ENCODE measurements around the gene COL15A1. TPM values are rescaled to one million over a fixed set of nuclear protein-coding genes. Genes with fewer than 3 reads are reported as not detected.

The COL15A1 gene
- total RNA-seq, 2 donors from 2014 or later: 6.0 to 16.0 TPM

GRCh38 chr9:98977813-98978212, 34.1 kb downstream of the COL15A1 start:
- no peaks in the 10 kb centered on the region for H3K36me3 ChIP-seq

DNA sequence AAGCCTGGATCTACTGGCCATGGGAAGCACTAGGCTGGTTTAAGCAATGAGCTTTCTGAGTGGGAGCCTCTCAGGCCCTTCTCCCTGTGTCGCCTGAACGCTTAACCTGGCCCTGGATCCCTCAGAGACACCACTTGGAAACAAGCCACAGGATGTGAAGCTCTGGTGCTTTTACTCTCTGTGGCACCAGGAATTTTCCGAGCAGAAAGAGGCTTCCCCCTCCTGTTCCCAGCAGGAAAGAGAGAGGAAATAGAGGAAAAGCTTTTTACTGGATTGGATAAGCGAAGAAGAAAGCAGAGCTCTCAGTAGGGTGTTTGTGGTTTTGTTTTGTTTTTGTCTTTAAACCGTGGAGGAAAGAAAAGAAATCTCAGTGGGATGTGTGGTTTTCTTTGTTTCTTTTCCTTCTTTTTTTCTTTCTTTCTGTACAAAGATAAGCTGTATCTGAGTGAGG, 34.5 kb downstream of the COL15A1 start:
- Histone ChIP-seq H3K27ac (no peak overlapping the region), H3K9ac (ENCODE audit: low read depth in 2 of 2, low read length in 2 of 2) (no peak overlapping the region), H3K36me3 (no peaks in the 10 kb centered on the region), H3K4me3 (no peak overlapping the region), H3K4me1 (peaks cover 3% of the 10 kb centered on the region), H3K9me3 (no peaks in the 10 kb centered on the region), H3K27me3 (no peaks in the 10 kb centered on the region)
- TF ChIP-seq CTCF (IDR thresholded peaks at IDR 0.05): no peak
- intact Hi-C loops (cut with DNase I): no loop called here
- DNase-seq: no peak

More at GRCh38 chr9:98977813-98978212, 34.1 kb downstream of the COL15A1 start:
- H3K27ac ChIP-seq: no peak overlapping the region
- peaks cover 3% of the 10 kb centered on the region for H3K4me1 ChIP-seq
- TF ChIP-seq CTCF (IDR thresholded peaks at IDR 0.05): no peak
- no peaks in the 10 kb centered on the region for H3K27me3 ChIP-seq
- DNase-seq: no peak
- no peak overlapping the region for H3K4me3 ChIP-seq
- H3K9me3 ChIP-seq: no peaks in the 10 kb centered on the region
- H3K9ac ChIP-seq (ENCODE audit: low read depth in 2 of 2, low read length in 2 of 2): no peak overlapping the region
- intact Hi-C loops (cut with DNase I): no loop called here

GRCh38 chr9:98980291-98980690, 36.6 kb downstream of the COL15A1 start:
- no peak for DNase-seq
- intact Hi-C loops (cut with DNase I): no loop called here
- TF ChIP-seq CTCF (IDR thresholded peaks at IDR 0.05): no peak
- Histone ChIP-seq H3K4me3 (no peak overlapping the region), H3K36me3 (no peaks in the 10 kb centered on the region), H3K4me1 (no peaks in the 10 kb centered on the region), H3K27me3 (no peaks in the 10 kb centered on the region), H3K9ac (ENCODE audit: low read depth in 2 of 2, low read length in 2 of 2) (no peak overlapping the region), H3K27ac (no peak overlapping the region), H3K9me3 (no peaks in the 10 kb centered on the region)

DNA sequence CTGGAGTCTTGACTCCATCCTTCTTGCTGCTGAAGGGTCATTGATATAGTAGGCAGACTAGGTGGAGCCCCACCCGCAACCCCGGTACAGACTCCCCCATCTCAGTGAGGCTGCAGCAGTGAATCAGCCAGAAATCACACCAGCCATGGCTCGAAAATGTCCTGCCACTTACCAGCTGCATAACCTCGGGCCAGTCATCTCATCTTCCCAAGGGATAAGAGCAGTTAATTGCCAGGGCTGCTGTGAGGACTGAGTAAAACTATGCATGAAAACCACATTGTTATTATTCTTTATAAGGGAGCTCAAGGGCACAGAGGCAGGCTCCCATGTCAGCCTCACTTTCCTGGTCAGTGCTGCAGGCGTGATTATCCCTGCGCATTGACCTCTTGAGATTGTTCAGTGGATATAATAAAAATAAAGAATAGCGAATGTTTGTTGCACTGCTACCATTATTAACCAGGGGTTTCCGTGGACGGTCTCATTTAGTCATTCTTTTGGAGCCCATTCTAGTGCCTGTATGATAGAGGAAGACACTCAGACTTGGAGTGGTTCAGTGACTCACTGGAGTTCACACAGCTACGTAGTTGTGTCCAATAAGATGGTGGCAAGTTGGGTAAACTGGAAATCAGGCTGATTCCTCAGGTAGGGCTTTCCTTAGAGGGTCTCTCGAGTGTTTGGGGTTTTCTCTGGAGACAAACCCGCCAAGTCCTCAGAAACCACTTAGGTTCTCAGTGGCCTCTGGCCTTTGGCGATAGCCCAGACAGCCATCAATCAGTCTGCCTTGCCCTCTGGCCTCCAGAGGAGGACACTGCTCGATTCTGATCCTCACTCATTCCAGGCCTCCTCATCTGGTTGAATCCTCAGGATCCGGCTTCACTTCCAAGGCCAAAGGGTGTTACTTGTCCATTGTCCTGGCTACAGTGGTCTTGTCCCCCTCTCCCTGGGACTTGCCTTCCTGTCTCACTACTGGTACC, 39.9 kb downstream of the COL15A1 start:
- H3K4me3 ChIP-seq: no peak overlapping the region
- intact Hi-C loops (cut with DNase I): no loop called here
- H3K9ac ChIP-seq (ENCODE audit: low read depth in 2 of 2, low read length in 2 of 2): no peak overlapping the region
- no peaks in the 10 kb centered on the region for H3K4me1 ChIP-seq
- H3K36me3 ChIP-seq: no peaks in the 10 kb centered on the region
- DNase-seq: no peak
- no peak for TF ChIP-seq CTCF (IDR thresholded peaks at IDR 0.05)
- no peak overlapping the region for H3K27ac ChIP-seq
- H3K9me3 ChIP-seq: no peaks in the 10 kb centered on the region
- H3K27me3 ChIP-seq: no peaks in the 10 kb centered on the region

DNA sequence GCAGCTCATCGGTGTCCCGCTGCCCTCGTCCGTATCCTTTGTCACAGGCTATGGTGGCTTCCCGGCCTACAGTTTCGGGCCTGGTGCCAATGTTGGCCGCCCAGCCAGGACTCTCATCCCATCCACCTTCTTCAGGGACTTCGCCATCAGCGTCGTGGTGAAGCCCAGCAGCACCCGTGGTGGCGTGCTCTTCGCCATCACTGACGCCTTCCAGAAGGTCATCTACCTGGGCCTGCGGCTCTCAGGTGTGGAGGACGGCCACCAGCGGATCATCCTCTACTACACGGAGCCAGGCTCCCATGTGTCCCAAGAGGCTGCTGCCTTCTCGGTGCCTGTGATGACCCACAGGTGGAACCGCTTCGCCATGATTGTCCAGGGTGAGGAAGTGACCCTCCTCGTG, 41.9 kb downstream of the COL15A1 start:
- intact Hi-C loops (cut with DNase I): no loop called here
- no peak for DNase-seq
- H3K36me3 ChIP-seq: no peaks in the 10 kb centered on the region
- no peaks in the 10 kb centered on the region for H3K9me3 ChIP-seq
- no peaks in the 10 kb centered on the region for H3K27me3 ChIP-seq
- H3K4me1 ChIP-seq: no peaks in the 10 kb centered on the region
- no peak overlapping the region for H3K27ac ChIP-seq
- H3K4me3 ChIP-seq: no peak overlapping the region
- no peak for TF ChIP-seq CTCF (IDR thresholded peaks at IDR 0.05)
- H3K9ac ChIP-seq (ENCODE audit: low read depth in 2 of 2, low read length in 2 of 2): no peak overlapping the region

All from colonic mucosa (tissue), 4 donors.